SK-N-SH (cell line): Measurements from ENCODE around the gene FOXM1.
A peak's percentile ranks its signal among the peaks of the same experiment; 100 is the strongest.

Source experiments
- CHD2 ChIP-seq: fragments of 150-350 bp; IDR thresholded peaks from 2 replicates; pipeline ENCODE4 v1.6.1; 2018; ENCODE audit warnings: low read length; ENCODE audit not compliant: partially characterized antibody
- CTCF ChIP-seq: fragments of 200-600 bp; sonication (generic); IDR thresholded peaks from 2 replicates; pipeline ENCODE4 v1.6.1; 2017; ENCODE audit warnings: antibody characterized with exemption, mild to moderate bottlenecking, moderate library complexity
- ELF1 ChIP-seq: IDR thresholded peaks from 2 replicates; pipeline ENCODE4 v1.4.0; 2012
- EZH2phosphoT487 ChIP-seq: fragments of 200-600 bp; sonication (generic); IDR thresholded peaks from 2 replicates; pipeline ENCODE4 v1.6.1; 2017; ENCODE audit warnings: low read depth, mixed run types, mild to moderate bottlenecking, antibody characterized with exemption, moderate library complexity, borderline replicate concordance
- MAX ChIP-seq: IDR thresholded peaks from 2 replicates; pipeline ENCODE4 v1.4.0; 2012; ENCODE audit warnings: low read depth
- NFIC ChIP-seq: IDR thresholded peaks from 2 replicates; pipeline ENCODE4 v1.4.0; 2012; ENCODE audit warnings: borderline replicate concordance
- REST ChIP-seq: IDR thresholded peaks from 2 replicates; pipeline ENCODE4 v1.6.1; 2012; ENCODE audit warnings: mild to moderate bottlenecking, low read depth, low read length, moderate library complexity
- RFX5 ChIP-seq: IDR thresholded peaks from 2 replicates; pipeline ENCODE4 v1.6.1; 2012; ENCODE audit warnings: mild to moderate bottlenecking, improper control_type of control experiment, low read length
- TAF1 ChIP-seq: IDR thresholded peaks from 2 replicates; pipeline ENCODE4 v1.6.1; 2012; ENCODE audit warnings: low read depth, mild to moderate bottlenecking, low read length, moderate library complexity, borderline replicate concordance

GRCh38 chr12:2813214-2814185, 63.5 kb downstream of the FOXM1 start:
- TF ChIP-seq EZH2phosphoT487 (no peak), CTCF (peak; percentile 76), TAF1 (no peak), ELF1 (no peak), RFX5 (no peak), REST (no peak), MAX (no peak), NFIC (no peak), CHD2 (no peak)
